ENCODE data around the gene RNF145.
A peak's percentile ranks its signal among the peaks of the same experiment; 100 is the strongest.
"Not testable (repeated sequence)": the region's sequence is repeated elsewhere in the genome, so short reads cannot be mapped to it uniquely, and the experiment has no call there.

RNF145 gene

DNA sequence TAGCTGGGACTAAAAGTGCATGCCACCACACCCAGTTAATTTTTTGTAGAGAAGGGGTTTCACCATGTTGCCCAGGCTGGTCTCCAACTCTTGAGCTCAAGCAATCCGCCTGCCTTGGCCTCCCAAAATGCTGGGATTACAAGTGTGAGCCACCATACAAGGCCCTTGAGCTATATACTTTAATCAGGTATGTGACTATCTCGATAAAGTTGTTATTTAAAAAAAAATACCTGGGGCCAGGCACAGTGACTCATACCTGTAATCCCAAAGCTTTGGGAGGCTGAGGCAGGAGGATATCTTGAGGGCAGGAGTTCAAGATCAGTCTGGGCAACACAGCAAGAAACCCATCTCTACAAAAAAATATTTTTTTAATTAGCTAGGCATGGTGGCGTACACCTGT, 19.2 kb downstream of the RNF145 start:
- no peak for DNase-seq (ENCODE audit: low spot score)

GRCh38 chr5:159189310-159189709, 20.0 kb downstream of the RNF145 start:
- DNase-seq (ENCODE audit: low spot score), result no peak

GRCh38 chr5:159187719-159188118, 21.6 kb downstream of the RNF145 start:
- no peak for DNase-seq (ENCODE audit: low spot score)

- DNase-seq (ENCODE audit: low spot score), result no peak
Measured at GRCh38 chr5:159186319-159186718, 23.0 kb downstream of the RNF145 start.

DNA sequence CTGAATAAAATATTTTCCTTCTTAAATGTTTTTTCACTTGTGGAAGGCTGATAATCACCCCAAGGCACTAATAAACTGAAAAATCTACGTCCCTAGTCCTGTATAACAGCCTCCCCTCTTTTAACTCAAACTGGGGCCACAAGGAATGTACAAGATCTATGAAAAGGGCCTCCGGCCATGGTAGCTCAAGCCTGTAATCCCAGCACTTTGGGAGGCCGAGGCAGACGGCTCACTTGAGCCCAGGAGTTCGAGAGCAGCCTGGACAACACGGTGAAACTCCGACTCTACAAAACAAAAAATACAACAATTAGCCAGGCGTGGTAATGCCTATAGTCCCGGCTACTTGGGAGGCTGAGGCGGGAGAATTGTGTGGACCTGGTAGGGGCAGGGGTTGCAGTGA, 23.6 kb downstream of the RNF145 start:
- DNase-seq (ENCODE audit: low spot score), result no peak

DNA sequence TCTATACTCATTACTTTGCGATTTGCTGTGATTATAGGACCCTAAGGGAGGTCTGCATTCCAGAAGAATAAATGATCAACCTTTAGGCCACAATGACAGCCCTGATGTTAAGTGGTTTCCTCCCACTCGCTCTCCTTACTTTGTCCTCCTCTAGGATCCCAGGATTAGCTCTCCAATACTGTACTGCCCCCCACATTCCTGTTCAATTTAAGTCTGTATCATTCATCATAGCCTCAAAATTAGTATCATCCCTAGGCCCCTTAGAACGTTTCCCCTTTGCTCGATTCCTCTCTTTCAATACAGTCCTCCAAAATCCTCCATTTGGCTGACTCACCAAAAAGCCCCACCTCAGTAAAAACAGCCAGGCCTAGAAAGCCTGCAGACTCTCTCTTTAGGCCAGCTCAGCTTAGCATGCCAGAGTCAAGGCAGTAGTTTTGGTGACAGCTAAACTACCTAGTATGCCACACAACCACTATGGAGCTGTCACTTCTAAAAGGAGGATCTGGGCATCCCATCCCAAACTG, 24.4 kb downstream of the RNF145 start:
- DNase-seq (ENCODE audit: low spot score), result no peak

- DNase-seq (ENCODE audit: low spot score), result no peak
Measured at GRCh38 chr5:159184236-159184635, 25.1 kb downstream of the RNF145 start.

DNA sequence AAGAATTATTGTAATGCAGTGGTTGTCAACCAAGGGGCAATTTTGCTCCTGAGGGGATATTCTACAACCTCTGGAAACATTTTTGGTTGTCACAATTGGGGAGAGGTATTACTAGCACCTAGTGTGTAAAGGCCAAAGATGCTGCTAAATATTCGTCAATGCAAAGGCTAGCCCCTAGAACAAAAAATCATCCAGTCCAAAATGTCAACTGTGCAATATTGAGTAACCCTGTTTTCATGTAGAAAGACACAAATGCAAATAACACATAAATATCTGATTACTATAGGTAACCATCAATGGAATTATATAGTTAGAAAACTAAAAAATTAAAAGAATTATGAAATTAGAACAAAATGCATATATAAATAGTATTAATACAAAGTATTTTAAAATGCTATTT, 26.1 kb downstream of the RNF145 start:
- no peak for DNase-seq (ENCODE audit: low spot score)

GRCh38 chr5:159182691-159183090, 26.7 kb downstream of the RNF145 start:
- no peak for DNase-seq (ENCODE audit: low spot score)

DNA sequence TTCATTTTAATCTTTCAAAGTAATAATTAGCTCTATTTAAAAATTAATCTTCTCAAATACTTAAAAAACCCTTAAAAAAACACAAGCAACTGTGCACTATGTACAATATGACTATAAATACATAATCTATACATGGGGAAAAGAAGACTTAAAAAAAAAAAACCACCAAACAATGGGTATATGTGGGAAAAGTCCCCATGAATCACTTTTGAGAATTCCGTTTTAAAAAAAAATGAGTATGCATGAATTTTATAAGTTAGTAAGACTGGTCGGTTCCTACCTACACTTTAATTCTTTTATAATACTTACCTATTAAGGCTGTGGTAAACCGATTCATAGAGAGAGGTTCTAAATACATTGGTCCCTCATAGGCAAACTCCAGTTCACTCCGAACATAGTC, 27.7 kb downstream of the RNF145 start:
- no peak for DNase-seq (ENCODE audit: low spot score)

- DNase-seq (ENCODE audit: low spot score), result no peak
Measured at GRCh38 chr5:159181152-159181551, 28.2 kb downstream of the RNF145 start.

- DNase-seq (ENCODE audit: low spot score), result no peak
Measured at GRCh38 chr5:159179529-159180305, 29.6 kb downstream of the RNF145 start.

DNA sequence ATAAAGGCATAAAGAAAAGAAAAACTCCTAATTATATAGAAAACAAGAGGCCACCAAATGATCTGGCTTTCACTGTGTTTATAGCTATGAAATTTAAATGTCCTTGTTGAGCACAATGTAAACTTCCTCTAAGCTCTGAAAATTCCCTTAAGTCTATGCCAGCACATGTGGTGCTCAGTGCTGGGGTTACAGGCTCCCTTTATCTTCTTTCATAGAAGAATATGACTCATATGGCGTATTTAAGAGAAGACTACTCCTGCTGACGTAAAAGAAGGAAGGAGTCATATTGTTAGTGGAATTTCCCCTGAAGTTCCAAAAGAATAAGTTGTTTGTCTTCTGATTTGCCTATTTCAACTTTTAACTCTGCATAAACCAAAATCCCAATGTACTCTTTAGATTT, 30.4 kb downstream of the RNF145 start:
- no peak for DNase-seq (ENCODE audit: low spot score)

DNA sequence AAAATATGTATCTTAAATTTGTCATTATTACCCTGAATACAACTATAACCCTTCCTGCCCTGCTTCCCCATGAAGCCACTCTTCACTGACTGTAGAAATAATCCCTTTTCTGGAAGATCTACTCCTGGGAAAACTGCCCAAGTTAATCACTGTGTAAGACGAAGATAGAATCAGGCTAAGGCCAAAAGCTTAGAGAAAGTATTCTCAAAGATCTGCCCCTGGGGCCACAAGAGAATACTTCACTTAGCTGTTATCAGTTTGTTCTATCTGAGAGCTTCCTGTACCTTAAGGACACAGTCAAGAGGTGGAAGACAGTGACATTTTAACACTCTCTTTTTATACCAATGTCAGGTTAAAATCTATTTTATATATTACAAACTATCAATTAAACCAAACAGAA, 33.8 kb downstream of the RNF145 start:
- DNase-seq (ENCODE audit: low spot score), result peak; percentile 35

- no peak for DNase-seq (ENCODE audit: low spot score)
Measured at GRCh38 chr5:159174511-159175168, 34.7 kb downstream of the RNF145 start.

DNA sequence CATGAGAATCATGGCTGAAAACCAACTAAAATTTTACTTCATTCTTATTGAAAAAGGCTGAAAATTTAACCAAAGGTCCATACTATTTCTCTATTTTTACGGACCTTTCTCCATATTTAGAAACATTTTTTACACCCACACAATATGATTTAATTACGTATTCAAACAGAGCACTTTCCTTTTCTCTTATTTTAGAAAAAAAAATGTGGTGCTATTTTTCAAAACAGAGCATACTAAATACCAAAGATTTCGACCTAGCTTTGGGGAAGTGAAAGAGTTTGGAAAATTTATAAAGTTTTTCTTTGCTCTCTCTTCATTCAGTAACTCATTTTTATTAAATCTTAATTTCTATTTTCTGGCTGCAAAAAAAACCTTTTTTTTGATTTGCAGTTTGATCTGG, 38.1 kb downstream of the RNF145 start:
- no peak for DNase-seq (ENCODE audit: low spot score)

DNA sequence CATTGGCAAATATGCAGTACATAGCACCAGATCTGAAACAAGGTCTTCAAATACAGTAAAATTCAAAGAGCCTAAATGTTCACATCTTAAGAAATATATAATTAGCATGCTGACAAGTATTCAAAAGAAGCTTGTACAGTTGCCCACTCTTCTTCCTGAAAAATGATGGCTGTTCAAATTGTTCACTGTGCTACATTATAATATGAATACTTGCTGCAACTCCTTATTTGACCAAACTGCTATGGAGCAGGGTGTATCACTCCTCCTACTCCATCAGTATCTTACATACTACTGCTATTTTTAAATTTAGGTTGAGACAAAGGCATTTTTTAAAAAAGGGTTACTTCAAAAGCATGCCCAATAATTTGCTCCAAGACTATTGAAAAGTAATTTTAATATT, 39.3 kb downstream of the RNF145 start:
- DNase-seq (ENCODE audit: low spot score), result no peak

DNA sequence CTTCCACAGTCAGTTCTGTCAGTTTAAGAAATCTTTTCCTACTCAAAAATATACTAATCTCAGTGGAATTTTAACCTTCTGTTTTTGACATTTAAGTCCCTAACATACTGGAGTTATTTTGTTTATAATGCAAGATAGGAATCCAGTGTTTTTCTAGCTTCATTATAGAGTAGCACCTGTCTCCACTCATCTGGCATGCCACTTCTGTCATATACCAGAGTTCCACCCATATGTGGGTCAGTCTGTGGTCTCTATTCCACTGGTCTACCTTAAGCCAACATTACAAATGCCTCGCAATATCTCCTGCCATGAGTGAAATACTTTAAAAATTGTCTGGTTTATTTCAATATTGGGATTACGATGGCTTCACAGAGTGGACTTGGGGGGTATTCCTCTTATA, 42.9 kb downstream of the RNF145 start:
- no peak for DNase-seq (ENCODE audit: low spot score)

- no peak for DNase-seq (ENCODE audit: low spot score)
Measured at GRCh38 chr5:159163701-159164046, 45.7 kb downstream of the RNF145 start.

- DNase-seq (ENCODE audit: low spot score), result no peak
Measured at GRCh38 chr5:159163027-159163700, 46.2 kb downstream of the RNF145 start.

DNA sequence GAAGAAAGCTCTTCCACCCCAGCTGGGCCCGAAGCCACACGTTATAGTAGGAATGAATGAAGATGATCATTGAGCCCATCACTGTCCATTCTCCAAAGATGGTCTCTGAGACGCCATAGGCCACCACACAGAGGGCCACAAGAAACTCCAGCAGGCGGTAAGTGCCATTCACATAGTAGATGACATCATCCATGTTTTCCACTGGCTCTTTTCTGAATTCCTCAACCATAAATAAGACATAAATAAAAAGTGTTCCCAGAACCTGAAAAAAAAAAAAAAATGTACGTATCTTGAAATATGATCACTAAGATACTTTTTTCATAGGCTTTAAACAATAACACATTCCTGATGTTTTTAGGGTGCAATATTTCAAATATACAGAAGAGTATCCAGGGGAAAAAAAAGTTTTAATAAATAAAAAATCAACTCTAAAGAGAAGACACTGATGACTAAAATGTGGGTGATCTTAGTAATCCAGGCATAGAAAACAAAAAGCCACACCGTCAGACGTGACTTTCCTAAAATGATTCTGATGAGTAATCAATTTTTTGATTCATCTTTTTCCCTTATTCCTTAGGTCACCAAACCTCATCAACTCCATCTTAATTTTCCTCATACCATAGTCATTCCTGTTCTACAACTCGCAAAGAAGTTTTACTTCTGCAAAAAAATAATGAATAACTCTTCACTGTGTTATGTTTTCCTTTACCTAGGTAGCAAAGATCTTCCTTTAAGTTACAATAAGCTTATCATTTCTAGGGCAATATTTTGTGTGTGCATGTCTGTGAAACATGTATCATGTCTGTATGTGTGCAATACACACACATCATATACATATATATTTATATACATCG, 47.8 kb downstream of the RNF145 start:
- DNase-seq (ENCODE audit: low spot score), result no peak

GRCh38 chr5:159158553-159159091, 50.7 kb downstream of the RNF145 start:
- not testable (repeated sequence) for DNase-seq (ENCODE audit: low spot score)
